NCI-H1105 (cell line): ENCODE measurements around the gene CAMK2N2.

Source experiments
- DNase-seq: peaks from one replicate; lab custom pipeline; 2025; lab: John Stamatoyannopoulos, UW

The CAMK2N2 gene

DNA sequence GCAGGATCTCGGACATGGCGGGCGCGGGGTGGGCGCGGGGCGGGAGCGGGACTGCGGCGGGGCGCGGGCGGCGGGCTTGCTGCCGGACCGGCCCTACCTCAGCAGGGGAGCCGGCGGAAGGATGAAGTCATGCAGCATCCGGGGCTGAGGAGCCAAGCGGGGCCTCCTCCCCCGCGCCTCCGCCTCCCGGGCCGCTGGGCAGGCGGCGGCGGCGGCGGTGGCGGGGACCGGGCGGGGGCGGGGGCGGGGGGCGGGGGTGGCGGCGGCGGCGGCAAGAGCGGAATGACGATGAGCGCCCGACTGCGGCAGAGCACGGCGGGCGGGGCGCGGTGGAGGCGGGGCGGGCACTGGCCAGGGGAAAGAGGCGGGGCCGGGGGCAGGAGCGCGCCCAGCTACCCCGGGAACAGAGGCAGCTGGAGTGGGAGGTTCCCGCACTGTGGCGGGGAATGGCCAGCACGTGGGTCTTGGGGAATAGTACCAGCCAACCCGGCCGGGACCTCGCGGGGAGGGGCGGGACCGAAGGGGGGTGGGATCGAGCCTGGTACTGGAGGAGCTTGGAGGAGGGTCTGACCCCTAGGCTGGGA lies at the start of gene CAMK2N2:
Gene CAMK2N2 (minus strand): TSS at position 284 of the 584 bp plus-strand sequence. CDS start 268 bp downstream, at position 16.
- DNase-seq: peak; percentile 97

DNA sequence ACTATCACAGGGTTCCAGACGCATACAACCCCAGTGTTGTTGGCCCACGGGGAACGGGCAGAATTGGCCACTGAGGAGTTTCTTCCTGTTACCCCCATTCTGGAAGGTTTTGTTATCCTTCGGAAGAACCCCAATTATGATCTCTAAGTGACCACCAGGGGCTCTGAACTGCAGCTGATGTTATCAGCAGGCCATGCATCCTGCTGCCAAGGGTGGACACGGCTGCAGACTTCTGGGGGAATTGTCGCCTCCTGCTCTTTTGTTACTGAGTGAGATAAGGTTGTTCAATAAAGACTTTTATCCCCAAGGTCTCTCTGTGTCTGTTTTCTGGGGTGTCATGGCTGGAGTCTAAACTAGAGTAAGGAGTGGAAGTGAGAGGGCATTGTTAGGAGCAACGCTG lies 47.4 kb upstream of the CAMK2N2 start:
- DNase-seq: no peak

GRCh38 chr3:184307915-184308314 lies 46.6 kb upstream of the CAMK2N2 start:
- no peak for DNase-seq

DNA sequence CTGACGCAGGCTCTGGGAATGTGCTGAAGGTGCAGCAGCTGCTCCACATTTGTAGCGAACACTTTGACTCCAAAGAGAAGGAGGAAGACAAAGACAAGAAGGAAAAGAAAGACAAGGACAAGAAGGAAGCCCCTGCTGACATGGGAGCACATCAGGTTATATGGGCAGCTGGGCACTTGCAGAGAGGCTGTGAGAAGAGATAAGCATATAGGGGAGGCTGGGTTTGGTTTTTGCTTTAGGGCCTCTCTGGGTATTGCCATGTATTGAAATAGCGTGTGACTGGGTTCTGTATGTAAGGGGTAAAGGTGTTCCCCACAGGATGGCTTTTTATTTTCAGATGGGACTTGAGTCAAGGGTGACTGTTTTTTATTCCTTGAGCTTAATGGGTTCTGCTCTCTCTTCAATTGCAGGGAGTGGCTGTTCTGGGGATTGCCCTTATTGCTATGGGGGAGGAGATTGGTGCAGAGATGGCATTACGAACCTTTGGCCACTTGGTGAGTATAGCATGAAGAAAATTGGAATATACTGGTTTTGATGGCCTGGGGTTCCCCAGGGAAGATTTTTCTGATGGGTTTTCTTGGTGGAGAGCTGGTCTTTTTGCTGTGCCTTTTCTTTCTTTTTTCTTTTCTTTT lies 45.1 kb upstream of the CAMK2N2 start:
- DNase-seq: no peak

GRCh38 chr3:184305577-184305976 lies 44.2 kb upstream of the CAMK2N2 start:
- no peak for DNase-seq

- DNase-seq: no peak
These were observed 39.0 kb upstream of the CAMK2N2 start for GRCh38 chr3:184300378-184300720.

GRCh38 chr3:184299488-184300377 lies 38.4 kb upstream of the CAMK2N2 start:
- DNase-seq: no peak

GRCh38 chr3:184298759-184299487 lies 37.6 kb upstream of the CAMK2N2 start, which contains the start of gene PSMD2:
Gene PSMD2, plus strand, starts transcription at chr3:184299241. Its CDS starts 26 bp downstream, at chr3:184299267.
- DNase-seq: peak; percentile 100

GRCh38 chr3:184296616-184297015 lies 35.3 kb upstream of the CAMK2N2 start:
- DNase-seq: no peak

GRCh38 chr3:184295771-184296170 lies 34.4 kb upstream of the CAMK2N2 start:
- no peak for DNase-seq

- DNase-seq: no peak
These were observed 30.5 kb upstream of the CAMK2N2 start for GRCh38 chr3:184291738-184292445.

DNA sequence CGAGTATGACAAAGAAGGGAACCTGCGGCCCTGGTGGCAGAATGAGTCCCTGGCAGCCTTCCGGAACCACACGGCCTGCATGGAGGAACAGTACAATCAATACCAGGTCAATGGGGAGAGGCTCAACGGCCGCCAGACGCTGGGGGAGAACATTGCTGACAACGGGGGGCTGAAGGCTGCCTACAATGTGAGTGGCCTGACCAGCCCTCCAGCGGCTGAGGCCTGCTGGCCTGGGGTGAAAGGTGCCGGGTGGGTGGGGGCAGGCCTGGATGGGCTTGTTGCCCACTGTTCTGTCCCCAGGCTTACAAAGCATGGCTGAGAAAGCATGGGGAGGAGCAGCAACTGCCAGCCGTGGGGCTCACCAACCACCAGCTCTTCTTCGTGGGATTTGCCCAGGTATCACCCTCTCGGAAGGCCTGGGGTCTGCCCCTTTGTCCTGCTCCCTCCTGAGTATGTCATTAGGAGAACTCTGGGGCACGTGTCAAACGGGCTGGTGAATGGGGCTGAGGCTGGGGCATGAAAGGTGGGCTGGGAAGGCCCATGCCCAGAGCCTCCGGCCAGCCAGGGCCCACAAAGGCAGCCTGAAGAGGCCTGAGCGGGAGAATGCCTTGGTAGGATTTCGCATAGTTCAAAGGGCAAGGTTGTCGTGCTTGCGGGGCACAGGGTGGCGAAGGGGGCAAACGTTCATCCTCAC lies 29.8 kb upstream of the CAMK2N2 start:
- no peak for DNase-seq

- DNase-seq: no peak
These were observed 29.0 kb upstream of the CAMK2N2 start for GRCh38 chr3:184290331-184290730.

GRCh38 chr3:184289426-184289938 lies 28.1 kb upstream of the CAMK2N2 start:
- peak; percentile 61 for DNase-seq

- DNase-seq: peak; percentile 92
These were observed 23.3 kb upstream of the CAMK2N2 start for GRCh38 chr3:184284696-184285095.

DNA sequence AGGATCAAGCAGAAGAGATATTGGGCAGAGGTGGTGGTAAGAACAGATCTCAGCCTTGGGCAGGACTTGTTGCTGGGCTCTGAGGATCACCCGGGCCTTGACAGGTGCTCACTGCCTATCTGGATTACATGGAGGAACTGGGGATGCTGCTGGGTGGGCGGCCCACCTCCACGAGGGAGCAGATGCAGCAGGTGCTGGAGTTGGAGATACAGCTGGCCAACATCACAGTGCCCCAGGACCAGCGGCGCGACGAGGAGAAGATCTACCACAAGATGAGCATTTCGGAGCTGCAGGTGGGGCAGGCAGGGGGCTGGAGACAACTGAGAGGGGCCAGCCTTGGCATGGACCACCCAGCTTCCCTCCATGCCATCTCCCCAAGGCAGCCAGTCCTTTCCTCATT lies 22.3 kb upstream of the CAMK2N2 start:
- no peak for DNase-seq

- no peak for DNase-seq
These were observed 21.6 kb upstream of the CAMK2N2 start for GRCh38 chr3:184282941-184283340.

DNA sequence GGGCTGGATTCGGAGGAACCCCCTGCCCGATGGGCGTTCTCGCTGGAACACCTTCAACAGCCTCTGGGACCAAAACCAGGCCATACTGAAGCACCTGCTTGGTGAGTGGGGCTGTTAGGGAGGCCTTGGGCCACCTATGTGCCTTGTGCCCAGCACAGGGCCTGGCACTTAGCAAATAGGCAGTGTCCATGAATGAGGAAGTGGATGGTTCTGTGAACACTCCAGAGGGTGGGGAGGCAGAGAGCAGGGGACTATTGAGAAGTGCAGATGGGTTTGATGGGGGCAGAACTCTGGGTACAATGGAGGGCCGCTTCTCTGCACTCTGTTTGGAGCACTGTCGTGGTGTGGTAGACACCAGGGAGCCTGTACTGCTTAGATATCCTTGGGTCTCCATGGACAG lies 16.0 kb upstream of the CAMK2N2 start:
- no peak for DNase-seq

GRCh38 chr3:184275961-184276910 lies 14.9 kb upstream of the CAMK2N2 start, which contains the start of gene ECE2:
Gene ECE2, plus strand, starts transcription at chr3:184276022. Its CDS starts 132 bp downstream, at chr3:184276154.
- DNase-seq: no peak

DNA sequence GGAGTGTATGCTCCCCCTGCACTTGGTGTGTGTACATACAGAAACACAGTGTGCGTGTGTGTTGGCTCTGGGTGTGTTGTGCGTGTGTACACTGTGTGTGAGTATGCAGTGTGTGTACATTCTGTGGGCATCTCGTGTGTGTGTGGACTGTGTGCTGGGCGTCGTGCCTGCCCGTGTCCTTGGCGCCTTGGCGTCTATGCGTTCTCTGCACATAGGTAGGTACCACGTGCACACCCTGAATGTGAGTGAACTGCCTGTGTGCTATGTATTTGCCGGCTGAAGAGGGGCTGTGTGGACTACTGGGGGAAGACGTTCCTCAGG lies 14.0 kb upstream of the CAMK2N2 start:
- no peak for DNase-seq
